ENCODE results near the gene MED17. TPM values are rescaled to one million over a fixed set of nuclear protein-coding genes. Genes with fewer than 3 reads are reported as not detected.

Gene MED17
- total and polyA plus RNA-seq, 2 of the 13 experiments (the other 11 are each of a cell fraction or from before 2014, with no cell fraction given), result 23.1 to 37.0 TPM

DNA sequence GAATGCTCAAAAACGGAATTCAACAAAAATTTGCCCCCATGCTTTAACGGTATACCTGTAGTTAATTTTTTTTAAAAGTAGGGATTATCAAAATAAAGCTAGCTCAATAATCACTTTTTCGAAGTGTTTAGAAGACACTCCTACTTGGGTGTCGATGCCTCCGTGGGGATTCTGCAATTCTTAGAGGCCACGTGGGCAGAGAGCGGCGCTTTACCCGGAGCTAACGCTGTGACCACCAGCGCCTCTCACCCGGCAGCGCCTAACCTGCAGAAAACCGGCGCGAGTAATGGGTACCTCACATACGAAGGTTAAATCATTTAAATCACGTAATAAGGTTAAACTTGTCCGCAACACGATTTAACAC is 43.4 kb upstream of the MED17 start (continued):
- TF ChIP-seq SOX13 (IDR thresholded peaks at IDR 0.05) (no peak), SOX13 (CRISPR knock-in tag; conservative IDR thresholded peaks at IDR 0.05 in 1 of 2, IDR thresholded peaks at IDR 0.05 in 1 of 2) (0 out of 4 replicates have a peak, but pooled peaks of 1 of the 2 experiments have one; percentile 39), GTF3A (CRISPR knock-in tag; conservative IDR thresholded peaks at IDR 0.05) (no peak), ZNF33A (CRISPR knock-in tag; IDR thresholded peaks at IDR 0.05; ENCODE audit: borderline replicate concordance) (no peak), TOPORS (CRISPR knock-in tag; IDR thresholded peaks at IDR 0.05) (no peak), MYNN (CRISPR knock-in tag; IDR thresholded peaks at IDR 0.05; ENCODE audit: low read depth) (no peak), SMAD9 (CRISPR knock-in tag; IDR thresholded peaks at IDR 0.05) (0 out of 2 replicates have a peak, but pooled peaks have one; percentile 37), SP2 (CRISPR knock-in tag; IDR thresholded peaks at IDR 0.05) (no peak), ZNF589 (CRISPR knock-in tag; conservative IDR thresholded peaks at IDR 0.05) (no peak), ZNF788 (CRISPR knock-in tag; IDR thresholded peaks at IDR 0.05; ENCODE audit: borderline replicate concordance) (no peak), BCL6 (CRISPR knock-in tag; IDR thresholded peaks at IDR 0.05) (no peak), TCF7 (IDR thresholded peaks at IDR 0.05; ENCODE audit: low read depth) (no peak), NFKBIZ (CRISPR knock-in tag; IDR thresholded peaks at IDR 0.05) (no peak), SKI (IDR thresholded peaks at IDR 0.05; ENCODE audit: partially characterized antibody) (no peak), YEATS4 (CRISPR knock-in tag; IDR thresholded peaks at IDR 0.05; ENCODE audit: borderline replicate concordance) (no peak; the same call in 1 of the 2 replicates), ZNF251 (CRISPR knock-in tag; IDR thresholded peaks at IDR 0.05) (no peak)
- TF ChIP-seq, protein P1, sequence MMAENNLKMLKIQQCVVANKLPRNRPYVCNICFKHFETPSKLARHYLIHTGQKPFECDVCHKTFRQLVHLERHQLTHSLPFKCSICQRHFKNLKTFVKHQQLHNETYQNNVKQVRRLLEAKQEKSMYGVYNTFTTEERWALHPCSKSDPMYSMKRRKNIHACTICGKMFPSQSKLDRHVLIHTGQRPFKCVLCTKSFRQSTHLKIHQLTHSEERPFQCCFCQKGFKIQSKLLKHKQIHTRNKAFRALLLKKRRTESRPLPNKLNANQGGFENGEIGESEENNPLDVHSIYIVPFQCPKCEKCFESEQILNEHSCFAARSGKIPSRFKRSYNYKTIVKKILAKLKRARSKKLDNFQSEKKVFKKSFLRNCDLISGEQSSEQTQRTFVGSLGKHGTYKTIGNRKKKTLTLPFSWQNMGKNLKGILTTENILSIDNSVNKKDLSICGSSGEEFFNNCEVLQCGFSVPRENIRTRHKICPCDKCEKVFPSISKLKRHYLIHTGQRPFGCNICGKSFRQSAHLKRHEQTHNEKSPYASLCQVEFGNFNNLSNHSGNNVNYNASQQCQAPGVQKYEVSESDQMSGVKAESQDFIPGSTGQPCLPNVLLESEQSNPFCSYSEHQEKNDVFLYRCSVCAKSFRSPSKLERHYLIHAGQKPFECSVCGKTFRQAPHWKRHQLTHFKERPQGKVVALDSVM (CRISPR knock-in tag; IDR thresholded peaks at IDR 0.05), result no peak
- TF ChIP-seq, protein P2, sequence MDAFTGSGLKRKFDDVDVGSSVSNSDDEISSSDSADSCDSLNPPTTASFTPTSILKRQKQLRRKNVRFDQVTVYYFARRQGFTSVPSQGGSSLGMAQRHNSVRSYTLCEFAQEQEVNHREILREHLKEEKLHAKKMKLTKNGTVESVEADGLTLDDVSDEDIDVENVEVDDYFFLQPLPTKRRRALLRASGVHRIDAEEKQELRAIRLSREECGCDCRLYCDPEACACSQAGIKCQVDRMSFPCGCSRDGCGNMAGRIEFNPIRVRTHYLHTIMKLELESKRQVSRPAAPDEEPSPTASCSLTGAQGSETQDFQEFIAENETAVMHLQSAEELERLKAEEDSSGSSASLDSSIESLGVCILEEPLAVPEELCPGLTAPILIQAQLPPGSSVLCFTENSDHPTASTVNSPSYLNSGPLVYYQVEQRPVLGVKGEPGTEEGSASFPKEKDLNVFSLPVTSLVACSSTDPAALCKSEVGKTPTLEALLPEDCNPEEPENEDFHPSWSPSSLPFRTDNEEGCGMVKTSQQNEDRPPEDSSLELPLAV (CRISPR knock-in tag; conservative IDR thresholded peaks at IDR 0.05; ENCODE audit: low read depth), result no peak
- TF ChIP-seq, protein P3, sequence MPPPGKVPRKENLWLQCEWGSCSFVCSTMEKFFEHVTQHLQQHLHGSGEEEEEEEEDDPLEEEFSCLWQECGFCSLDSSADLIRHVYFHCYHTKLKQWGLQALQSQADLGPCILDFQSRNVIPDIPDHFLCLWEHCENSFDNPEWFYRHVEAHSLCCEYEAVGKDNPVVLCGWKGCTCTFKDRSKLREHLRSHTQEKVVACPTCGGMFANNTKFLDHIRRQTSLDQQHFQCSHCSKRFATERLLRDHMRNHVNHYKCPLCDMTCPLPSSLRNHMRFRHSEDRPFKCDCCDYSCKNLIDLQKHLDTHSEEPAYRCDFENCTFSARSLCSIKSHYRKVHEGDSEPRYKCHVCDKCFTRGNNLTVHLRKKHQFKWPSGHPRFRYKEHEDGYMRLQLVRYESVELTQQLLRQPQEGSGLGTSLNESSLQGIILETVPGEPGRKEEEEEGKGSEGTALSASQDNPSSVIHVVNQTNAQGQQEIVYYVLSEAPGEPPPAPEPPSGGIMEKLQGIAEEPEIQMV (CRISPR knock-in tag; IDR thresholded peaks at IDR 0.05; ENCODE audit: low read depth), result no peak
- TF ChIP-seq, protein P4, sequence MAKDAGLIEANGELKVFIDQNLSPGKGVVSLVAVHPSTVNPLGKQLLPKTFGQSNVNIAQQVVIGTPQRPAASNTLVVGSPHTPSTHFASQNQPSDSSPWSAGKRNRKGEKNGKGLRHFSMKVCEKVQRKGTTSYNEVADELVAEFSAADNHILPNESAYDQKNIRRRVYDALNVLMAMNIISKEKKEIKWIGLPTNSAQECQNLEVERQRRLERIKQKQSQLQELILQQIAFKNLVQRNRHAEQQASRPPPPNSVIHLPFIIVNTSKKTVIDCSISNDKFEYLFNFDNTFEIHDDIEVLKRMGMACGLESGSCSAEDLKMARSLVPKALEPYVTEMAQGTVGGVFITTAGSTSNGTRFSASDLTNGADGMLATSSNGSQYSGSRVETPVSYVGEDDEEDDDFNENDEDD (CRISPR knock-in tag; IDR thresholded peaks at IDR 0.05; ENCODE audit: borderline replicate concordance), result 0 out of 2 replicates have a peak, but pooled peaks have one; percentile 33

All from HepG2 (cell line).